Left ventricle myocardium inferior (tissue), 1 donor: Measurements from ENCODE around the gene DNAJC16. TPM values are rescaled to one million over a fixed set of nuclear protein-coding genes. Genes with fewer than 3 reads are reported as not detected.

ENCODE experiments used
- DNase-seq: peaks from one replicate; pipeline ENCODE4 v3.0.0-alpha.2; 2020
- H3K27ac ChIP-seq: fragments of 200-600 bp; replicated peaks from 2 replicates; pipeline ENCODE4 v1.8.0; 2021
- H3K27me3 ChIP-seq: fragments of 200-600 bp; 2 replicates; pipeline ENCODE4 v1.8.0; 2021; ENCODE audit warnings: low read depth
- H3K36me3 ChIP-seq: fragments of 200-600 bp; 2 replicates; pipeline ENCODE4 v1.8.0; 2021
- H3K4me1 ChIP-seq: fragments of 200-600 bp; 2 replicates; pipeline ENCODE4 v1.8.0; 2021
- H3K4me3 ChIP-seq: fragments of 200-600 bp; 2 replicates; pipeline ENCODE4 v1.8.0; 2021; ENCODE audit warnings: mild to moderate bottlenecking, moderate library complexity
- H3K9me3 ChIP-seq: fragments of 200-600 bp; replicated peaks from 2 replicates; pipeline ENCODE4 v1.8.0; 2021
- intact Hi-C: fragments of 100-400 bp; cut with micrococcal nuclease; formaldehyde crosslinking; loops from one replicate; pipeline ENCODE4 v1.11.0; 2022
- total RNA-seq: library from RNA; stranded (reverse); fragmentation: NEBNext Ultra II Directional; extraction: Animal tissue kit (Norgen Biotek cat#: 25700); gene quantifications from one replicate; pipeline ENCODE4 v1.2.1, GENCODE V29; 2021
- TF ChIP-seq, protein P1 (sequence below): fragments of 200-600 bp; IDR thresholded peaks from 2 replicates; pipeline ENCODE4 v1.8.0; 2021; ENCODE audit warnings: antibody characterized with exemption, mild to moderate bottlenecking, borderline replicate concordance
- donor health status: DM: no; HTN: yes; CAD: no; lungs with severe emphysema.

DNAJC16 gene
- total RNA-seq, 1 donor from 2014 or later, result 16.2 TPM

DNA sequence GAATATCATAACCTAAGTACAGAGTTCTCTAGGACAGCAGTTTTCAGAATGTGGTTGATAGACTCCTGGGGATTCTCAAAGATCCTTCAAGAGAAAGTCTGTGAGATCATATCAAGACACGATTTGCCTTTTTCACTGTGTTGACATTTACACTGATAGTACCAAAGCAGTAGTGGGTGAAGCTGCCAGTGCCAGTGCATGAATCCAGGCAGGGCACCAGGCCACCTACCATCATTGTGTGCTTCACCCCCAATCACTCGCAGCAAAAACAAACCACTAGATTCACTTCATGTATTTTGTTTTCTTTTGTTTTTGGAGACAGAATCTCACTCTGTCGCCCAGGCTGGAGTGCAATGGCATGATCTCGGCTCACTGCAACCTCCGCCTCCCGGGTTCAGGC, 23.9 kb downstream of the DNAJC16 start:
- intact Hi-C loops, result no loop called here

DNA sequence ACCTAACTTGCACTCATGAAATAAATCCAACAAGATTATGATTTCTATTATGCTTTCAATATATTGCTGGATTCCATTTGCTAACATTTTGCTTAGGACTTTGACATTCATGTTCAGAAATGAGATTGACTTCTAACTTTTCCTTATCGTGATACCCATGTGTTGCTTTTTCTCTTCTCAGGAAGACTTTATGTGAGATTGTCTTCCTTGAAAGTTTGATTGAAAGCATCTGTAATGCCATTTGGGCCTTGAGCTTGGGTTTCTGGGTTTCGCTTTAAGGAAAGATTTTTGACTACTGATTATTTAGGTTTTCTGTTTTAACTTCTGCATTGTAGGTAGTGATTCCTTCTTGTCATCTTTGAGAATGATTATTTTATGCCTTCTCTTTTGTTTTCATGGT, 30.4 kb downstream of the DNAJC16 start:
- Histone ChIP-seq H3K9me3 (no peaks in the 10 kb centered on the region), H3K4me3 (no peak overlapping the region), H3K4me1 (no peaks in the 10 kb centered on the region), H3K27me3 (no peaks in the 10 kb centered on the region), H3K36me3 (peaks cover 36% of the 10 kb centered on the region), H3K27ac (no peak overlapping the region)
- TF ChIP-seq, protein P1, sequence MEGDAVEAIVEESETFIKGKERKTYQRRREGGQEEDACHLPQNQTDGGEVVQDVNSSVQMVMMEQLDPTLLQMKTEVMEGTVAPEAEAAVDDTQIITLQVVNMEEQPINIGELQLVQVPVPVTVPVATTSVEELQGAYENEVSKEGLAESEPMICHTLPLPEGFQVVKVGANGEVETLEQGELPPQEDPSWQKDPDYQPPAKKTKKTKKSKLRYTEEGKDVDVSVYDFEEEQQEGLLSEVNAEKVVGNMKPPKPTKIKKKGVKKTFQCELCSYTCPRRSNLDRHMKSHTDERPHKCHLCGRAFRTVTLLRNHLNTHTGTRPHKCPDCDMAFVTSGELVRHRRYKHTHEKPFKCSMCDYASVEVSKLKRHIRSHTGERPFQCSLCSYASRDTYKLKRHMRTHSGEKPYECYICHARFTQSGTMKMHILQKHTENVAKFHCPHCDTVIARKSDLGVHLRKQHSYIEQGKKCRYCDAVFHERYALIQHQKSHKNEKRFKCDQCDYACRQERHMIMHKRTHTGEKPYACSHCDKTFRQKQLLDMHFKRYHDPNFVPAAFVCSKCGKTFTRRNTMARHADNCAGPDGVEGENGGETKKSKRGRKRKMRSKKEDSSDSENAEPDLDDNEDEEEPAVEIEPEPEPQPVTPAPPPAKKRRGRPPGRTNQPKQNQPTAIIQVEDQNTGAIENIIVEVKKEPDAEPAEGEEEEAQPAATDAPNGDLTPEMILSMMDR, result no peak
- no peak for DNase-seq
- intact Hi-C loops, result no loop called here

More for the DNA sequence above, 23.9 kb downstream of the DNAJC16 start:
- H3K4me1 ChIP-seq, result peaks cover 6% of the 10 kb centered on the region
- H3K27ac ChIP-seq, result no peak overlapping the region
- no peaks in the 10 kb centered on the region for H3K27me3 ChIP-seq
- no peak overlapping the region for H3K4me3 ChIP-seq
- H3K9me3 ChIP-seq, result no peaks in the 10 kb centered on the region
- DNase-seq, result no peak
- TF ChIP-seq, protein P1, result no peak
- peaks cover 61% of the 10 kb centered on the region for H3K36me3 ChIP-seq

DNA sequence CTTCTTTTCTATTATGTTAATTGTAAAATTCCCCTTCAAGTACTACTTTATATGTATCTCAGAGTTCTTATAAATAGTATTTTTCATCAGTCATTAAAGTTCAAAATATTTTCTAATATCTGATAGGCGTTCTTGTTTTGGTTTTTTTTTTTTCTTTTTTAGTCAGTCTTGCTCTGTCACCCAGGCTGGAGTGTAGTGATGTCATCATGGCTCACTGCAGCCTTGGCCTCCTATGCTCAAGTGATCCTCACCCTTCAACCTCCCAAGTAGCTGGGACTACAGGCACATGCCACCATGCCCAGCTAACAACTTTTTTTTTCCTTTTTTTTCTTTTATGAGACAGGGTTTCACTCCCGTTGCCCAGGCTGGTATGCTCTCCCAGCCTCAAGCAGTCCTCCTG, 30.9 kb downstream of the DNAJC16 start:
- TF ChIP-seq, protein P1, result no peak
- intact Hi-C loops, result no loop called here
- H3K27me3 ChIP-seq, result no peaks in the 10 kb centered on the region
- DNase-seq, result no peak
- H3K4me1 ChIP-seq, result no peaks in the 10 kb centered on the region
- no peaks in the 10 kb centered on the region for H3K9me3 ChIP-seq
- H3K4me3 ChIP-seq, result no peak overlapping the region
- H3K36me3 ChIP-seq, result peaks cover 39% of the 10 kb centered on the region
- H3K27ac ChIP-seq, result no peak overlapping the region

DNA sequence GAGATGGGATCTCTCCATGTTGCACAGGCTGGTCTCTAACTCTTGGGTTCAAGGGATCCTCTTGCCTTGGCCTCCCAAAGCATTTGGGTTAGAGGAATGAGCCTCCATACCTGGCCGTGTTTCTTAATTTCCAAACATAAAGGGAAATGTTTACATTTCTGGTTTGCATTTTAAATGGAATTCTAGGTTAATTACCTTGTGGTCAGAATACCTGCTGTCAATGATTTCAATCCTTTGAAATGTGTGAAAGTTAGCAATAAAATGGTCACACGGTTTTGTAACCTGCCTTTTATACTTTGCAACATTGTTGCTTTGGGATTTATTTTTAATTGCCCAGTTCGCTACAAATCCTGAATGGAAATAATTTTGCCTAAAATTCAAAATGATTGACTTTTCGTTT, 31.9 kb downstream of the DNAJC16 start:
- Histone ChIP-seq H3K4me1 (no peaks in the 10 kb centered on the region), H3K27me3 (no peaks in the 10 kb centered on the region), H3K27ac (no peak overlapping the region), H3K9me3 (no peaks in the 10 kb centered on the region), H3K36me3 (peaks cover 45% of the 10 kb centered on the region), H3K4me3 (no peak overlapping the region)
- DNase-seq, result no peak
- TF ChIP-seq, protein P1, result no peak
- intact Hi-C loops, result no loop called here

DNA sequence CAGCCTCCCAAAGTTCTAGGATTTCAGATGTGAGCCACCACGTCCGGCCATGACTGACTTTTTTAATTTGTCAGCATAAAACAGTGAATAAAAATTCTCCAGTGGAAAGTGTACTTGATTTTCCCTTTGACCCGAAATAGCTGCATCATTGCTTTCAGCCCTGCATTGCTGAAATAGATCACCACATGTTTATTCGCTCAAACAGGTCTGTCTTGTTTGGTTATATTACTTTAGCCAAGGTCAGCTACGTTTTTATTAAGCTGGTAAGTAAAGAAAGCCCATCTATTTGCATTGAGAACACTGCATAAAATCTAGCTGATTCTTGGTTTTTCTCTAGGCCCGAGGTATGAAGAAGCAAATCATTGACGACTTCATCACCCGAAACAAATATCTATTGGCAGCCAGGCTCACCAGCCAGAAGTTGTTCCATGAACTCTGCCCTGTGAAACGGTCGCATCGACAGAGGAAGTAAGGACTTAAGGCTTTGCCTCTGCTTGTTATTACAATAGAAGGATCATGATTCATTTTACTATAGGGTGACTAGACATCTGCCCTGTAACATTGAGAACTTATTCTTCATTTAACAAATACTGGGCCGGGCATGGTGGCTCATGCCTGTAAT, 32.7 kb downstream of the DNAJC16 start:
- intact Hi-C loops, result no loop called here
- Histone ChIP-seq H3K36me3 (peaks cover 52% of the 10 kb centered on the region), H3K4me1 (no peaks in the 10 kb centered on the region), H3K27ac (no peak overlapping the region), H3K9me3 (no peaks in the 10 kb centered on the region), H3K27me3 (no peaks in the 10 kb centered on the region), H3K4me3 (no peak overlapping the region)
- DNase-seq, result no peak
- TF ChIP-seq, protein P1, result no peak
